ENCODE results near the gene IGLL5. TPM values are rescaled to one million over a fixed set of nuclear protein-coding genes. Genes with fewer than 3 reads are reported as not detected.

The IGLL5 gene
- total and polyA plus RNA-seq, 9 of the 15 experiments (the other 6 are each of a cell fraction or from before 2014, with no cell fraction given) = not detected

DNA sequence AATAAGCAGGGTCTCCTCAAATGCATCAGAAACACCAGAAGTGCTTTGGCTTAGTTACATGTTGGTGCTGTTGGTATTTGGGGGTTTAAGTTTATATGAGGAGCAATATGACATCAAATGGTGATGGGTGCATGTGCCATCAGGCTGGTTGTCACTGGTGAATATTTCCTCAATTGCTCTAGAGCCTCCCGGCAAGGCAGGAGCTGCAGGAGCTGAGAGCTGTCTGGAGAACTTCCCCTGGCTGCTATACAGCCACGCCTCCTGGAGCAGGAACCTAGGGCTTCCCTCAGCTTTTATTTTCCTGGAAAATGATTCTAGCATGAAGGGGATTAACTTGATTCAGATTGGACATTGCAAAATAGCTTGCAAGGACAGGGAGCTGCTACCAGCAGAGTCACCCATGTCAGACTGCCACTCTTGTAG is 15.8 kb downstream of the IGLL5 start (continued):
- TF ChIP-seq, protein P1, sequence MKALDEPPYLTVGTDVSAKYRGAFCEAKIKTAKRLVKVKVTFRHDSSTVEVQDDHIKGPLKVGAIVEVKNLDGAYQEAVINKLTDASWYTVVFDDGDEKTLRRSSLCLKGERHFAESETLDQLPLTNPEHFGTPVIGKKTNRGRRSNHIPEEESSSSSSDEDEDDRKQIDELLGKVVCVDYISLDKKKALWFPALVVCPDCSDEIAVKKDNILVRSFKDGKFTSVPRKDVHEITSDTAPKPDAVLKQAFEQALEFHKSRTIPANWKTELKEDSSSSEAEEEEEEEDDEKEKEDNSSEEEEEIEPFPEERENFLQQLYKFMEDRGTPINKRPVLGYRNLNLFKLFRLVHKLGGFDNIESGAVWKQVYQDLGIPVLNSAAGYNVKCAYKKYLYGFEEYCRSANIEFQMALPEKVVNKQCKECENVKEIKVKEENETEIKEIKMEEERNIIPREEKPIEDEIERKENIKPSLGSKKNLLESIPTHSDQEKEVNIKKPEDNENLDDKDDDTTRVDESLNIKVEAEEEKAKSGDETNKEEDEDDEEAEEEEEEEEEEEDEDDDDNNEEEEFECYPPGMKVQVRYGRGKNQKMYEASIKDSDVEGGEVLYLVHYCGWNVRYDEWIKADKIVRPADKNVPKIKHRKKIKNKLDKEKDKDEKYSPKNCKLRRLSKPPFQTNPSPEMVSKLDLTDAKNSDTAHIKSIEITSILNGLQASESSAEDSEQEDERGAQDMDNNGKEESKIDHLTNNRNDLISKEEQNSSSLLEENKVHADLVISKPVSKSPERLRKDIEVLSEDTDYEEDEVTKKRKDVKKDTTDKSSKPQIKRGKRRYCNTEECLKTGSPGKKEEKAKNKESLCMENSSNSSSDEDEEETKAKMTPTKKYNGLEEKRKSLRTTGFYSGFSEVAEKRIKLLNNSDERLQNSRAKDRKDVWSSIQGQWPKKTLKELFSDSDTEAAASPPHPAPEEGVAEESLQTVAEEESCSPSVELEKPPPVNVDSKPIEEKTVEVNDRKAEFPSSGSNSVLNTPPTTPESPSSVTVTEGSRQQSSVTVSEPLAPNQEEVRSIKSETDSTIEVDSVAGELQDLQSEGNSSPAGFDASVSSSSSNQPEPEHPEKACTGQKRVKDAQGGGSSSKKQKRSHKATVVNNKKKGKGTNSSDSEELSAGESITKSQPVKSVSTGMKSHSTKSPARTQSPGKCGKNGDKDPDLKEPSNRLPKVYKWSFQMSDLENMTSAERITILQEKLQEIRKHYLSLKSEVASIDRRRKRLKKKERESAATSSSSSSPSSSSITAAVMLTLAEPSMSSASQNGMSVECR (CRISPR knock-in tag; IDR thresholded peaks at IDR 0.05) = 0 out of 2 replicates have a peak, but pooled peaks have one; percentile 65
- TF ChIP-seq ETV5 (CRISPR knock-in tag; IDR thresholded peaks at IDR 0.05; ENCODE audit: low read depth) = peak; percentile 8; the same call in 1 of the 2 replicates
- TF ChIP-seq CBX3 (IDR thresholded peaks at IDR 0.05; ENCODE audit: borderline replicate concordance in 1 of 2, low read length in 2 of 2) = no peak
- TF ChIP-seq PTTG1 (tag; IDR thresholded peaks at IDR 0.05; ENCODE audit: low read depth) = no peak
- no peak for TF ChIP-seq ATF3 (IDR thresholded peaks at IDR 0.05)
- peak; percentile 40; the same call in 1 of the 2 replicates for TF ChIP-seq ATF3 (CRISPR knock-in tag; conservative IDR thresholded peaks at IDR 0.05)
- TF ChIP-seq ZNF384 (IDR thresholded peaks at IDR 0.05; ENCODE audit: low read depth, low read length) = no peak
- TF ChIP-seq TEAD1 (CRISPR knock-in tag; IDR thresholded peaks at IDR 0.05) = peak in 1 of 2 experiments; percentile 56; a peak in 1 of 4 replicates

Measured in K562 (cell line).